MM.1S (cell line): ENCODE results near the gene MATN1.

ENCODE experiments used
- DNase-seq: peaks from one replicate; pipeline ENCODE4 v3.0.0-alpha.2; 2015
- H2AFZ ChIP-seq: fragments of 300-600 bp; sonication (generic); 2 replicates; pipeline ENCODE4 v1.6.0; 2016; ENCODE audit warnings: antibody characterized with exemption, low read length
- H3F3A ChIP-seq: fragments of 300-600 bp; sonication (generic); 2 replicates; pipeline ENCODE4 v1.6.1; 2016; ENCODE audit warnings: mild to moderate bottlenecking, antibody characterized with exemption, low read length, moderate library complexity, mixed read lengths; ENCODE audit not compliant: insufficient read depth
- H3K27ac ChIP-seq: fragments of 300-600 bp; sonication (generic); 2 replicates; pipeline ENCODE4 v1.5.1; 2016; ENCODE audit warnings: mild to moderate bottlenecking, low read length
- H3K27me3 ChIP-seq: fragments of 300-600 bp; sonication (generic); replicated peaks from 2 replicates; pipeline ENCODE4 v1.6.0; 2016; ENCODE audit warnings: low read length; ENCODE audit not compliant: insufficient read depth
- H3K36me3 ChIP-seq: fragments of 300-600 bp; sonication (generic); replicated peaks from 2 replicates; pipeline ENCODE4 v1.6.1; 2016; ENCODE audit warnings: mild to moderate bottlenecking, low read length, mixed read lengths; ENCODE audit not compliant: insufficient read depth
- H3K4me1 ChIP-seq: fragments of 300-600 bp; sonication (generic); 2 replicates; pipeline ENCODE4 v1.6.1; 2016; ENCODE audit warnings: low read length, mixed read lengths
- H3K4me2 ChIP-seq: fragments of 300-600 bp; sonication (generic); 2 replicates; pipeline ENCODE4 v1.6.0; 2016; ENCODE audit warnings: low read depth, low read length
- H3K4me3 ChIP-seq: fragments of 300-600 bp; sonication (generic); 2 replicates; pipeline ENCODE4 v1.5.1; 2016; ENCODE audit warnings: low read length, mixed read lengths
- H3K79me2 ChIP-seq: fragments of 300-600 bp; sonication (generic); 2 replicates; pipeline ENCODE4 v1.6.1; 2016; ENCODE audit warnings: mixed run types, low read length, mixed read lengths
- H3K9ac ChIP-seq: fragments of 300-600 bp; sonication (generic); 2 replicates; pipeline ENCODE4 v1.6.1; 2016; ENCODE audit warnings: low read length, mixed read lengths
- H3K9me2 ChIP-seq: fragments of 300-600 bp; sonication (generic); replicated peaks from 2 replicates; pipeline ENCODE4 v1.6.1; 2016; ENCODE audit warnings: mild to moderate bottlenecking, low read length, mixed read lengths; ENCODE audit not compliant: insufficient read depth
- H3K9me3 ChIP-seq: fragments of 300-600 bp; sonication (generic); replicated peaks from 2 replicates; pipeline ENCODE4 v1.6.1; 2016; ENCODE audit warnings: mild to moderate bottlenecking, low read length, mixed read lengths; ENCODE audit not compliant: insufficient read depth
- H4K20me1 ChIP-seq: fragments of 300-600 bp; sonication (generic); 2 replicates; pipeline ENCODE4 v1.6.1; 2016; ENCODE audit warnings: mild to moderate bottlenecking, low read length, moderate library complexity, mixed read lengths; ENCODE audit not compliant: insufficient read depth
- CTCF ChIP-seq: fragments of 300-600 bp; sonication (generic); IDR thresholded peaks from 2 replicates; pipeline ENCODE4 v1.5.1; 2016; ENCODE audit warnings: antibody characterized with exemption, low read length, mixed read lengths
- EZH2 ChIP-seq: fragments of 300-600 bp; sonication (generic); optimal IDR thresholded peaks from 2 replicates; pipeline ENCODE3; 2017; ENCODE audit warnings: low read depth, mild to moderate bottlenecking, antibody characterized with exemption, low read length, mixed read lengths
- EZH2phosphoT487 ChIP-seq: fragments of 300-600 bp; sonication (generic); IDR thresholded peaks from 2 replicates; pipeline ENCODE4 v1.6.1; 2018; ENCODE audit warnings: antibody characterized with exemption, low read length

Gene MATN1

GRCh38 chr1:30735668-30736498 lies 12.5 kb upstream of the MATN1 start:
- TF ChIP-seq EZH2, result no peak
- no peak for TF ChIP-seq CTCF
- no peak for TF ChIP-seq EZH2phosphoT487
- DNase-seq, result no peak
- H3K27me3 ChIP-seq, result no peaks in the 10 kb centered on the region
- H3K4me1 ChIP-seq, result no peaks in the 10 kb centered on the region
- H3K4me3 ChIP-seq, result no peak overlapping the region
- H3K9me2 ChIP-seq, result no peaks in the 10 kb centered on the region
- H4K20me1 ChIP-seq, result no peaks in the 10 kb centered on the region
- no peak overlapping the region for H2AFZ ChIP-seq
- no peak overlapping the region for H3K9ac ChIP-seq
- peaks cover 48% of the 10 kb centered on the region for H3K36me3 ChIP-seq
- no peak overlapping the region for H3K27ac ChIP-seq
- peaks cover 52% of the 10 kb centered on the region for H3K79me2 ChIP-seq
- peaks cover 39% of the 10 kb centered on the region for H3F3A ChIP-seq
- H3K9me3 ChIP-seq, result no peaks in the 10 kb centered on the region
- no peak overlapping the region for H3K4me2 ChIP-seq

GRCh38 chr1:30735124-30735523 lies 11.7 kb upstream of the MATN1 start:
- Histone ChIP-seq H3K4me1 (no peaks in the 10 kb centered on the region), H3K27me3 (no peaks in the 10 kb centered on the region), H3K36me3 (peaks cover 48% of the 10 kb centered on the region), H3K4me2 (no peak overlapping the region), H3K27ac (no peak overlapping the region), H2AFZ (no peak overlapping the region), H3K79me2 (peaks cover 45% of the 10 kb centered on the region), H3K9me3 (no peaks in the 10 kb centered on the region), H3K4me3 (no peak overlapping the region), H3K9me2 (no peaks in the 10 kb centered on the region), H3F3A (peaks cover 39% of the 10 kb centered on the region), H4K20me1 (no peaks in the 10 kb centered on the region), H3K9ac (no peak overlapping the region)
- DNase-seq, result no peak
- TF ChIP-seq CTCF, result no peak
- no peak for TF ChIP-seq EZH2phosphoT487
- no peak for TF ChIP-seq EZH2

- Histone ChIP-seq H3F3A (peaks cover 39% of the 10 kb centered on the region), H3K9ac (no peak overlapping the region), H3K4me2 (no peak overlapping the region), H3K27me3 (no peaks in the 10 kb centered on the region), H3K4me1 (no peaks in the 10 kb centered on the region), H3K79me2 (peaks cover 39% of the 10 kb centered on the region), H2AFZ (no peak overlapping the region), H3K27ac (no peak overlapping the region), H3K9me3 (no peaks in the 10 kb centered on the region), H3K36me3 (peaks cover 43% of the 10 kb centered on the region), H3K4me3 (no peak overlapping the region), H3K9me2 (no peaks in the 10 kb centered on the region), H4K20me1 (no peaks in the 10 kb centered on the region)
- no peak for TF ChIP-seq EZH2phosphoT487
- TF ChIP-seq EZH2, result no peak
- TF ChIP-seq CTCF, result no peak
- DNase-seq, result no peak
Measured at GRCh38 chr1:30734580-30734979, 11.2 kb upstream of the MATN1 start.
